HepG2 (cell line): ENCODE data around the gene OSBPL10. TPM values are rescaled to one million over a fixed set of nuclear protein-coding genes. Genes with fewer than 3 reads are reported as not detected.

Experiments used
- ARID4A ChIP-seq: sonication (generic); formaldehyde crosslinking; IDR thresholded peaks from 2 replicates; pipeline ENCODE4 v1.5.0; 2020; ENCODE audit warnings: mild to moderate bottlenecking, missing genetic modification reagents, borderline replicate concordance
- DNMT3B ChIP-seq: conservative IDR thresholded peaks from 2 replicates; pipeline ENCODE4 v1.6.1; 2016; ENCODE audit warnings: missing biosample characterization, control low read depth
- FOXJ3 ChIP-seq: sonication (generic); formaldehyde crosslinking; IDR thresholded peaks from 2 replicates; pipeline ENCODE4 v1.4.0; 2020; ENCODE audit warnings: missing genetic modification reagents, mild to moderate bottlenecking, borderline replicate concordance
- GABPA ChIP-seq, 2 experiments: IDR thresholded peaks; 2 replicates each; pipeline ENCODE4 v1.6.1; 2011 to 2016; ENCODE audit warnings: low read depth in 2 of 2, low read length in 1 of 2, missing biosample characterization in 1 of 2, missing genetic modification characterization in 1 of 2
- GATAD2A ChIP-seq: IDR thresholded peaks from 2 replicates; pipeline ENCODE4 v1.6.1; 2016
- KDM5B ChIP-seq: sonication (generic); formaldehyde crosslinking; IDR thresholded peaks from 2 replicates; pipeline ENCODE4 v1.4.0; 2020; ENCODE audit warnings: missing genetic modification reagents, mild to moderate bottlenecking, borderline replicate concordance
- MED13 ChIP-seq: sonication (generic); formaldehyde crosslinking; IDR thresholded peaks from 2 replicates; pipeline ENCODE4 v1.5.0; 2020; ENCODE audit warnings: missing genetic modification reagents
- MXI1 ChIP-seq: IDR thresholded peaks from 3 replicates; pipeline ENCODE4 v1.6.1; 2012; ENCODE audit warnings: low read depth, low read length, inconsistent platforms, borderline replicate concordance
- NFIC ChIP-seq: IDR thresholded peaks from 2 replicates; pipeline ENCODE4 v1.6.1; 2012; ENCODE audit warnings: mild to moderate bottlenecking, low read length, inconsistent platforms
- RFX1 ChIP-seq: fragments of 450-650 bp; IDR thresholded peaks from 2 replicates; pipeline ENCODE4 v1.6.1; 2017
- SIN3A ChIP-seq: IDR thresholded peaks from 2 replicates; pipeline ENCODE4 v1.6.1; 2011; ENCODE audit warnings: low read depth, mild to moderate bottlenecking, control low read depth, low read length, borderline replicate concordance
- TGIF2 ChIP-seq: IDR thresholded peaks from 2 replicates; pipeline ENCODE4 v1.6.1; 2016; ENCODE audit warnings: control low read depth, missing compliant biosample characterization
- U2AF1 ChIP-seq: fragments of 200-400 bp; formaldehyde crosslinking; optimal IDR thresholded peaks from 2 replicates; pipeline ENCODE3; 2017; ENCODE audit warnings: mild to moderate bottlenecking, low read depth, low read length
- ZBTB33 ChIP-seq: sonication (generic); formaldehyde crosslinking; IDR thresholded peaks from 2 replicates; pipeline ENCODE4 v1.4.0; 2020; ENCODE audit warnings: missing genetic modification reagents
- ZMAT5 ChIP-seq: sonication (generic); formaldehyde crosslinking; IDR thresholded peaks from 2 replicates; pipeline ENCODE4 v1.5.0; 2020; ENCODE audit warnings: mild to moderate bottlenecking, low read depth, missing genetic modification reagents, borderline replicate concordance
- ZNF136 ChIP-seq: sonication (generic); formaldehyde crosslinking; IDR thresholded peaks from 2 replicates; pipeline ENCODE4 v1.8.1; 2022; ENCODE audit warnings: low read depth, mild to moderate bottlenecking, moderate library complexity, missing genetic modification reagents
- ZNF281 ChIP-seq: sonication (generic); formaldehyde crosslinking; IDR thresholded peaks from 2 replicates; pipeline ENCODE4 v1.4.0; 2020; ENCODE audit warnings: missing genetic modification reagents, borderline replicate concordance
- ZNF766 ChIP-seq: sonication (generic); formaldehyde crosslinking; IDR thresholded peaks from 2 replicates; pipeline ENCODE4 v1.5.0; 2020; ENCODE audit warnings: missing genetic modification reagents, borderline replicate concordance
- ZNF782 ChIP-seq: sonication (generic); formaldehyde crosslinking; IDR thresholded peaks from 2 replicates; pipeline ENCODE4 v1.4.0; 2020; ENCODE audit warnings: missing genetic modification reagents, mild to moderate bottlenecking, borderline replicate concordance
- polyA plus RNA-seq, 8 experiments: library from polyadenylated mRNA; depleted of rRNA in 3 of 8; stranded (reverse) in 7 of 8; unstranded in 1 of 8; fragments of >200 nt; fragmentation: Illumina TruSeq in 4 of 8; extraction: Trizol in 4 of 8; gene quantifications; 2 replicates each; pipeline versions ENCODE4 v1.2.1 to v1.2.3, GENCODE V29; 2011 to 2016; ENCODE audit warnings: low read depth in 4 of 8, missing spikeins in 1 of 8, mixed read lengths in 1 of 8; ENCODE audit not compliant: insufficient read depth in 1 of 8
- total RNA-seq, 5 experiments: library from RNA; depleted of rRNA; stranded (reverse); fragments of >200 nt; fragmentation: Illumina TruSeq; extraction: Trizol; gene quantifications; 2 replicates each; pipeline ENCODE4 v1.2.3, GENCODE V29; 2016; ENCODE audit warnings: low read depth in 1 of 5

Gene OSBPL10
- total and polyA plus RNA-seq, 2 of the 13 experiments (the other 11 are each of a cell fraction or from before 2014, with no cell fraction given): 10.3 to 28.6 TPM

- peak; percentile 92 for TF ChIP-seq MXI1
- TF ChIP-seq TGIF2 (CRISPR knock-in tag): peak; percentile 98
- peak; percentile 57; the same call in 1 of the 2 replicates for TF ChIP-seq ARID4A (CRISPR knock-in tag)
- no peak for TF ChIP-seq GABPA (IDR thresholded peaks at IDR 0.05; ENCODE audit: low read depth, low read length)
- no peak for TF ChIP-seq GABPA (CRISPR knock-in tag; IDR thresholded peaks at IDR 0.05; ENCODE audit: low read depth)
- no peak for TF ChIP-seq ZMAT5 (CRISPR knock-in tag)
- no peak for TF ChIP-seq ZNF782 (CRISPR knock-in tag)
- TF ChIP-seq ZBTB33 (CRISPR knock-in tag): 0 out of 2 replicates have a peak, but pooled peaks have one; percentile 13
- TF ChIP-seq RFX1: no peak
- TF ChIP-seq NFIC: peak; percentile 34; the same call in 1 of the 2 replicates
- TF ChIP-seq ZNF766 (CRISPR knock-in tag): no peak
- 0 out of 2 replicates have a peak, but pooled peaks have one; percentile 15 for TF ChIP-seq FOXJ3 (CRISPR knock-in tag)
- TF ChIP-seq ZNF281 (CRISPR knock-in tag): no peak
- no peak for TF ChIP-seq MED13 (CRISPR knock-in tag)
- TF ChIP-seq ZNF136 (CRISPR knock-in tag): no peak
- peak; percentile 75; the same call in 1 of the 2 replicates for TF ChIP-seq SIN3A
- no peak for TF ChIP-seq U2AF1
- TF ChIP-seq DNMT3B (CRISPR knock-in tag): no peak
- TF ChIP-seq KDM5B (CRISPR knock-in tag): no peak
- TF ChIP-seq GATAD2A (CRISPR knock-in tag): peak; percentile 32; the same call in 1 of the 2 replicates
- TF ChIP-seq, all 625 proteins: peak for 13
Observed at GRCh38 chr3:31861826-31862225, 119.2 kb downstream of the OSBPL10 start (continued).
